Epithelial cell of umbilical artery (primary cell): Measurements from ENCODE around the gene SLC25A3. TPM values are rescaled to one million over a fixed set of nuclear protein-coding genes. Genes with fewer than 3 reads are reported as not detected.

Experiments used
- total RNA-seq: library from RNA; depleted of rRNA; stranded (reverse); fragments of >200 nt; gene quantifications from 2 replicates; pipeline ENCODE4 v1.2.3, GENCODE V29; 2014

SLC25A3 gene
- total RNA-seq, result 671 and 923 TPM in 2 replicates

GRCh38 chr12:98593351-98594049 is at the start of gene SLC25A3:
Gene SLC25A3, plus strand, starts transcription at chr12:98593686. Its CDS starts 293 bp downstream, at chr12:98593979.

DNA sequence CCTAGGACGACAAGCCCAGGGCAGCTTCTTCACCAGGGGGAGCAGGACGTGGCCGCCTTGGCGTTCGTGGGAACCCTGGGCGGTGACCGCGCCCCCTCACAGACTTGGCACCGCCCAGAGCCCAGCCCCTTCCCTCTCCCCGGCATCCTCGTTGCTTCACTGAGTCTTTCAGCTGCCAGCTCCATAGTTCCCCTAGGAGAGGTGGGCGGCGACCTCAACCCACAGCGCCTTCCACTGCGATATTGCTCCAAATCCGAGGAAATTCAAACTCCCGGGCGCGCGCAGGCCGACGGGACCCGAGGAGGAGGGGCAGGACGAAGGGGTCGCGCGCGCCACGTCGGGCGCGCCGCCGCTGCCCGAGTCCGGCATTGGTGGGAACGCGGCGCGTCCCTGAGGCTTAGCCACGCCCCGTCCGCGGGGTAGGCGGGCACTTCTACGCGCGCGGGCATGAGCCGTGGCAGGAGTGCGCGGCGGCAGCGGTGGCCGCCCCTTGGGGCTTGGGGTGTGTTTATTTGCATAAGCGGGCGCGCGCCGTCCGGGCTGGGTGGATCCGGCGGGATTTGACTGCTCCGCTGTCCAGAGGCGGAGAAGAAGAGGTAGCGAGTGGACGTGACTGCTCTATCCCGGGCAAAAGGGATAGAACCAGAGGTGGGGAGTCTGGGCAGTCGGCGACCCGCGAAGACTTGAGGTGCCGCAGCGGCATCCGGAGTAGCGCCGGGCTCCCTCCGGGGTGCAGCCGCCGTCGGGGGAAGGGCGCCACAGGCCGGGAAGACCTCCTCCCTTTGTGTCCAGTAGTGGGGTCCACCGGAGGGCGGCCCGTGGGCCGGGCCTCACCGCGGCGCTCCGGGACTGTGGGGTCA is 51.5 kb downstream of the SLC25A3 start, which contains the start of the genes APAF1 and IKBIP:
APAF1 (plus strand) TSS at position 579 of the 860 bp plus-strand sequence. CDS start 3,070 bp downstream, outside the sequence.
IKBIP (minus strand) TSS at position 77 of the 860 bp plus-strand sequence. CDS start 87 bp downstream, outside the sequence.

Other genes with a start within 250 kb of the SLC25A3 start
- gene TMPO, start 78.1 kb upstream of the SLC25A3 start, total RNA-seq, result 157 and 223 TPM in 2 replicates
- 74.5 and 96.5 TPM in 2 replicates for gene IKBIP, start 51.1 kb downstream of the SLC25A3 start, total RNA-seq
- 27.6 and 36.9 TPM in 2 replicates for gene APAF1, start 51.6 kb downstream of the SLC25A3 start, total RNA-seq